HCT116 (cell line): ENCODE measurements around the gene EHBP1. TPM values are rescaled to one million over a fixed set of nuclear protein-coding genes. Genes with fewer than 3 reads are reported as not detected.

ENCODE experiments used
- ATAC-seq: fragments of 200-7000 bp; cut with Tn5 transposase; 2 replicates; pipeline ENCODE4 v1.9.1; 2020; ENCODE audit warnings: mild to moderate bottlenecking, moderate library complexity
- BruUV-seq: library from RNA; stranded (reverse); fragments of 400-500 nt; replicated peaks from 2 replicates; lab custom pipeline; 2021; lab: Mats Ljungman, UMichigan
- CTCF ChIA-PET: fragments of 300-600 bp; sonication (Branson Sonifier 250); formaldehyde crosslinking; loops from one replicate; lab custom pipeline; 2021; ENCODE audit warnings: antibody characterized with exemption; lab: Charles Lee
- POLR2A ChIA-PET: fragments of 300-600, 350-600 bp; sonication (Branson Sonifier 250); formaldehyde crosslinking; loops from one replicate; lab custom pipeline; 2021; ENCODE audit warnings: antibody characterized with exemption; lab: Charles Lee
- RAD21 ChIA-PET, 2 experiments: fragments of 300-600 bp; sonication (Branson Sonifier 250); formaldehyde crosslinking; loops; one replicate each; lab custom pipeline; 2023; ENCODE audit warnings: low total read pairs in 2 of 2; ENCODE audit not compliant: uncharacterized antibody in 2 of 2, unreplicated experiment in 2 of 2, low non-redundant PET in 1 of 2; lab: Charles Lee
- DNase-seq: peaks from one replicate; pipeline ENCODE4 v3.0.0-alpha.2; 2010; ENCODE audit warnings: low read depth, low spot score
- H2AFZ ChIP-seq: fragments of 200-600 bp; shearing (Covaris generic), sonication (generic); 2 replicates; pipeline ENCODE4 v1.6.1; 2017; ENCODE audit warnings: low read depth, mixed run types, mixed read lengths, antibody characterized with exemption, low read length; ENCODE audit not compliant: poor library complexity, severe bottlenecking
- H3K27ac ChIP-seq: 2 replicates; pipeline ENCODE4 v1.5.1; 2012; ENCODE audit warnings: low read depth, low read length
- H3K27me3 ChIP-seq: fragments of 200-600 bp; sonication (generic); 2 replicates; pipeline ENCODE4 v1.6.1; 2016; ENCODE audit warnings: mixed run types, low read length, mixed read lengths; ENCODE audit not compliant: insufficient read depth
- H3K36me3 ChIP-seq, 2 experiments: fragments of 200-500 bp in 1 of 2; fragments of 200-600 bp in 1 of 2; sonication (Bioruptor generic) in 1 of 2; sonication (generic) in 1 of 2; 2 replicates each; pipeline versions ENCODE4 v1.5.1 to v1.6.1; 2014 to 2016; ENCODE audit warnings: low read length in 2 of 2, inconsistent platforms in 1 of 2, mixed read lengths in 1 of 2, mixed run types in 1 of 2; ENCODE audit not compliant: insufficient read depth in 2 of 2, control insufficient read depth in 1 of 2
- H3K4me1 ChIP-seq, 2 experiments: fragments of 200-600 bp in 1 of 2; sonication (generic) in 1 of 2; 2 replicates each; pipeline versions ENCODE4 v1.5.1 to v1.6.1; 2012 to 2017; ENCODE audit warnings: low read length in 2 of 2, inconsistent platforms in 1 of 2, mild to moderate bottlenecking in 1 of 2, mixed read lengths in 1 of 2, mixed run types in 1 of 2, moderate library complexity in 1 of 2; ENCODE audit not compliant: insufficient read depth in 2 of 2, control insufficient read depth in 1 of 2
- H3K4me2 ChIP-seq: fragments of 200-600 bp; sonication (generic); 2 replicates; pipeline ENCODE4 v1.6.1; 2017; ENCODE audit warnings: mixed run types, low read length, mixed read lengths
- H3K4me3 ChIP-seq, 2 experiments: fragments of 200-600 bp in 1 of 2; sonication (generic) in 1 of 2; replicated peaks in 1 of 2; 2 replicates each; pipeline ENCODE4 v1.5.1; 2011 to 2016; ENCODE audit warnings: low read length in 2 of 2, control low read depth in 1 of 2, low read depth in 1 of 2, mild to moderate bottlenecking in 1 of 2, mixed read lengths in 1 of 2, mixed run types in 1 of 2
- H3K79me2 ChIP-seq: fragments of 200-600 bp; sonication (generic); 2 replicates; pipeline ENCODE4 v1.6.1; 2017; ENCODE audit warnings: mild to moderate bottlenecking, mixed run types, low read length, moderate library complexity, mixed read lengths; ENCODE audit not compliant: insufficient read depth
- H3K9ac ChIP-seq: fragments of 200-600 bp; sonication (generic); 2 replicates; pipeline ENCODE4 v1.6.1; 2016; ENCODE audit warnings: low read length, mixed read lengths
- H3K9me2 ChIP-seq: fragments of 200-600 bp; sonication (generic), shearing (Covaris generic); 2 replicates; pipeline ENCODE4 v1.6.1; 2017; ENCODE audit warnings: mixed run types, mild to moderate bottlenecking, moderate library complexity; ENCODE audit not compliant: insufficient read depth
- H3K9me3 ChIP-seq, 2 experiments: fragments of 200-500 bp in 1 of 2; fragments of 200-600 bp in 1 of 2; sonication (Bioruptor generic) in 1 of 2; sonication (generic) in 1 of 2; 2 replicates each; pipeline ENCODE4 v1.6.1; 2014 to 2017; ENCODE audit warnings: low read length in 2 of 2, mixed read lengths in 2 of 2, inconsistent platforms in 1 of 2, low read depth in 1 of 2, mild to moderate bottlenecking in 1 of 2, mixed run types in 1 of 2, moderate library complexity in 1 of 2; ENCODE audit not compliant: control insufficient read depth in 1 of 2, insufficient read depth in 1 of 2
- H4K20me1 ChIP-seq: fragments of 200-600 bp; sonication (generic), shearing (Covaris generic); 2 replicates; pipeline ENCODE4 v1.6.1; 2017; ENCODE audit warnings: mixed run types, mild to moderate bottlenecking, moderate library complexity; ENCODE audit not compliant: insufficient read depth
- EZH2 ChIP-seq: fragments of 200-600 bp; sonication (generic); IDR thresholded peaks from 2 replicates; pipeline ENCODE4 v1.6.1; 2017; ENCODE audit warnings: antibody characterized with exemption, mixed run types
- POLR2A ChIP-seq: IDR thresholded peaks from 2 replicates; pipeline ENCODE4 v1.7.0; 2011; ENCODE audit warnings: borderline replicate concordance; ENCODE audit not compliant: insufficient read depth, insufficient read length; ENCODE audit errors: extremely low read depth
- intact Hi-C: fragments of 100-400 bp; cut with micrococcal nuclease; formaldehyde crosslinking; loops from 2 replicates; pipeline ENCODE4 v1.10.0; 2022
- total RNA-seq: library from RNA; stranded (reverse); gene quantifications from one replicate; pipeline ENCODE4 v1.2.1, GENCODE V29; 2021; ENCODE audit not compliant: unreplicated experiment
- TF ChIP-seq, protein P1 (sequence below): IDR thresholded peaks from 2 replicates; pipeline ENCODE4 v1.6.1; 2011; ENCODE audit warnings: mild to moderate bottlenecking, low read length, moderate library complexity; ENCODE audit not compliant: insufficient replicate concordance; ENCODE audit errors: extremely low read depth
- TF ChIP-seq, protein P2 (sequence below): IDR thresholded peaks from 2 replicates; pipeline ENCODE4 v1.6.1; 2012; ENCODE audit warnings: low read depth

Gene EHBP1
- total RNA-seq, 1 experiment from 2014 or later: 89.9 TPM

DNA sequence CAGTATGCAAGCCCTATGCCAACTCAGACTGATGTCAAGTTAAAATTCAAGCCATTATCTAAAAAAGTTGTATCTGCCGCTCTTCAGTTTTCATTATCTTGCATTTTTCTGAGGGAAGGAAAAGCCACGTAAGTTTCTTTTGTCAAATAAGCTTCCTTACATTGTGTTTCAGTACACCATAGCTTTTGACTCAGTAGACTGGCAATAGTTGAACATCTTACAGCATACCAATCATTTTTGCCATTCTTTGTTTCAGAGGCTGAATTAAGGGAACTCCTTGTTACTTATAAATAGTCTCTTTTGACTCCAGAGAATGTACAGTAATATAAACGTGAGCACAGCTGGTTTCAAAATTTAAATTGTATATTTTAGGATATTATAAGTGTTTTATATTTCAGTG is 120.6 kb downstream of the EHBP1 start:
- POLR2A ChIA-PET: no interaction called here
- Histone ChIP-seq H3K9me2 (no peaks in the 10 kb centered on the region), H3K9me3 (no peaks in the 10 kb centered on the region)
- no TSS peak for BruUV-seq
- TF ChIP-seq, protein P1, sequence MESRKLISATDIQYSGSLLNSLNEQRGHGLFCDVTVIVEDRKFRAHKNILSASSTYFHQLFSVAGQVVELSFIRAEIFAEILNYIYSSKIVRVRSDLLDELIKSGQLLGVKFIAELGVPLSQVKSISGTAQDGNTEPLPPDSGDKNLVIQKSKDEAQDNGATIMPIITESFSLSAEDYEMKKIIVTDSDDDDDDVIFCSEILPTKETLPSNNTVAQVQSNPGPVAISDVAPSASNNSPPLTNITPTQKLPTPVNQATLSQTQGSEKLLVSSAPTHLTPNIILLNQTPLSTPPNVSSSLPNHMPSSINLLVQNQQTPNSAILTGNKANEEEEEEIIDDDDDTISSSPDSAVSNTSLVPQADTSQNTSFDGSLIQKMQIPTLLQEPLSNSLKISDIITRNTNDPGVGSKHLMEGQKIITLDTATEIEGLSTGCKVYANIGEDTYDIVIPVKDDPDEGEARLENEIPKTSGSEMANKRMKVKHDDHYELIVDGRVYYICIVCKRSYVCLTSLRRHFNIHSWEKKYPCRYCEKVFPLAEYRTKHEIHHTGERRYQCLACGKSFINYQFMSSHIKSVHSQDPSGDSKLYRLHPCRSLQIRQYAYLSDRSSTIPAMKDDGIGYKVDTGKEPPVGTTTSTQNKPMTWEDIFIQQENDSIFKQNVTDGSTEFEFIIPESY: no peak
- TF ChIP-seq, protein P2, sequence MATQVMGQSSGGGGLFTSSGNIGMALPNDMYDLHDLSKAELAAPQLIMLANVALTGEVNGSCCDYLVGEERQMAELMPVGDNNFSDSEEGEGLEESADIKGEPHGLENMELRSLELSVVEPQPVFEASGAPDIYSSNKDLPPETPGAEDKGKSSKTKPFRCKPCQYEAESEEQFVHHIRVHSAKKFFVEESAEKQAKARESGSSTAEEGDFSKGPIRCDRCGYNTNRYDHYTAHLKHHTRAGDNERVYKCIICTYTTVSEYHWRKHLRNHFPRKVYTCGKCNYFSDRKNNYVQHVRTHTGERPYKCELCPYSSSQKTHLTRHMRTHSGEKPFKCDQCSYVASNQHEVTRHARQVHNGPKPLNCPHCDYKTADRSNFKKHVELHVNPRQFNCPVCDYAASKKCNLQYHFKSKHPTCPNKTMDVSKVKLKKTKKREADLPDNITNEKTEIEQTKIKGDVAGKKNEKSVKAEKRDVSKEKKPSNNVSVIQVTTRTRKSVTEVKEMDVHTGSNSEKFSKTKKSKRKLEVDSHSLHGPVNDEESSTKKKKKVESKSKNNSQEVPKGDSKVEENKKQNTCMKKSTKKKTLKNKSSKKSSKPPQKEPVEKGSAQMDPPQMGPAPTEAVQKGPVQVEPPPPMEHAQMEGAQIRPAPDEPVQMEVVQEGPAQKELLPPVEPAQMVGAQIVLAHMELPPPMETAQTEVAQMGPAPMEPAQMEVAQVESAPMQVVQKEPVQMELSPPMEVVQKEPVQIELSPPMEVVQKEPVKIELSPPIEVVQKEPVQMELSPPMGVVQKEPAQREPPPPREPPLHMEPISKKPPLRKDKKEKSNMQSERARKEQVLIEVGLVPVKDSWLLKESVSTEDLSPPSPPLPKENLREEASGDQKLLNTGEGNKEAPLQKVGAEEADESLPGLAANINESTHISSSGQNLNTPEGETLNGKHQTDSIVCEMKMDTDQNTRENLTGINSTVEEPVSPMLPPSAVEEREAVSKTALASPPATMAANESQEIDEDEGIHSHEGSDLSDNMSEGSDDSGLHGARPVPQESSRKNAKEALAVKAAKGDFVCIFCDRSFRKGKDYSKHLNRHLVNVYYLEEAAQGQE: no peak
- TF ChIP-seq POLR2A: no peak
- no peak for TF ChIP-seq EZH2
- TF ChIP-seq, all 23 proteins: peak for 0
- Histone ChIP-seq H3K4me2 (no peak overlapping the region), H3K4me1 (no peaks in the 10 kb centered on the region), H3K27me3 (no peaks in the 10 kb centered on the region), H3K36me3 (peaks cover 10 to 12% of the 10 kb centered on the region in 2 experiments; a peak in 3 of 4 replicates), H3K79me2 (peaks cover 56% of the 10 kb centered on the region), H2AFZ (no peak overlapping the region), H4K20me1 (no peaks in the 10 kb centered on the region), H3K4me3 (no peak overlapping the region), H3K27ac (no peak overlapping the region), H3K9ac (no peak overlapping the region)
- DNase-seq: no peak
- CTCF ChIA-PET: no interaction called here
- intact Hi-C loops: no loop called here
- ATAC-seq: no peak
- RAD21 ChIA-PET: no interaction called here
